NT2/D1 (cell line): ENCODE data around the gene PAPPA2.

Experiments used
- SUZ12 ChIP-seq: IDR thresholded peaks from 2 replicates; pipeline ENCODE4 v1.6.1; 2011; ENCODE audit not compliant: insufficient read length, insufficient read depth; ENCODE audit errors: extremely low read depth
- YY1 ChIP-seq: IDR thresholded peaks from 2 replicates; pipeline ENCODE4 v1.6.1; 2011; ENCODE audit not compliant: insufficient read length, insufficient read depth
- ZNF274 ChIP-seq: IDR thresholded peaks from 2 replicates; pipeline ENCODE4 v1.6.1; 2011; ENCODE audit warnings: mild to moderate bottlenecking, low read depth, low read length

- TF ChIP-seq ZNF274, result no peak
- no peak for TF ChIP-seq YY1
- TF ChIP-seq SUZ12, result no peak
Observed at GRCh38 chr1:176816232-176816631, 353.3 kb downstream of the PAPPA2 start.
